NCI-H1694 (cell line): Measurements from ENCODE around the gene KIF21B.
A peak's percentile ranks its signal among the peaks of the same experiment; 100 is the strongest.

Experiments used
- DNase-seq: peaks from one replicate; lab custom pipeline; 2025; lab: John Stamatoyannopoulos, UW

KIF21B gene, protein sequence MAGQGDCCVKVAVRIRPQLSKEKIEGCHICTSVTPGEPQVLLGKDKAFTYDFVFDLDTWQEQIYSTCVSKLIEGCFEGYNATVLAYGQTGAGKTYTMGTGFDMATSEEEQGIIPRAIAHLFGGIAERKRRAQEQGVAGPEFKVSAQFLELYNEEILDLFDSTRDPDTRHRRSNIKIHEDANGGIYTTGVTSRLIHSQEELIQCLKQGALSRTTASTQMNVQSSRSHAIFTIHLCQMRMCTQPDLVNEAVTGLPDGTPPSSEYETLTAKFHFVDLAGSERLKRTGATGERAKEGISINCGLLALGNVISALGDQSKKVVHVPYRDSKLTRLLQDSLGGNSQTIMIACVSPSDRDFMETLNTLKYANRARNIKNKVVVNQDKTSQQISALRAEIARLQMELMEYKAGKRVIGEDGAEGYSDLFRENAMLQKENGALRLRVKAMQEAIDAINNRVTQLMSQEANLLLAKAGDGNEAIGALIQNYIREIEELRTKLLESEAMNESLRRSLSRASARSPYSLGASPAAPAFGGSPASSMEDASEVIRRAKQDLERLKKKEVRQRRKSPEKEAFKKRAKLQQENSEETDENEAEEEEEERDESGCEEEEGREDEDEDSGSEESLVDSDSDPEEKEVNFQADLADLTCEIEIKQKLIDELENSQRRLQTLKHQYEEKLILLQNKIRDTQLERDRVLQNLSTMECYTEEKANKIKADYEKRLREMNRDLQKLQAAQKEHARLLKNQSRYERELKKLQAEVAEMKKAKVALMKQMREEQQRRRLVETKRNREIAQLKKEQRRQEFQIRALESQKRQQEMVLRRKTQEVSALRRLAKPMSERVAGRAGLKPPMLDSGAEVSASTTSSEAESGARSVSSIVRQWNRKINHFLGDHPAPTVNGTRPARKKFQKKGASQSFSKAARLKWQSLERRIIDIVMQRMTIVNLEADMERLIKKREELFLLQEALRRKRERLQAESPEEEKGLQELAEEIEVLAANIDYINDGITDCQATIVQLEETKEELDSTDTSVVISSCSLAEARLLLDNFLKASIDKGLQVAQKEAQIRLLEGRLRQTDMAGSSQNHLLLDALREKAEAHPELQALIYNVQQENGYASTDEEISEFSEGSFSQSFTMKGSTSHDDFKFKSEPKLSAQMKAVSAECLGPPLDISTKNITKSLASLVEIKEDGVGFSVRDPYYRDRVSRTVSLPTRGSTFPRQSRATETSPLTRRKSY (N-terminal part only)

DNA sequence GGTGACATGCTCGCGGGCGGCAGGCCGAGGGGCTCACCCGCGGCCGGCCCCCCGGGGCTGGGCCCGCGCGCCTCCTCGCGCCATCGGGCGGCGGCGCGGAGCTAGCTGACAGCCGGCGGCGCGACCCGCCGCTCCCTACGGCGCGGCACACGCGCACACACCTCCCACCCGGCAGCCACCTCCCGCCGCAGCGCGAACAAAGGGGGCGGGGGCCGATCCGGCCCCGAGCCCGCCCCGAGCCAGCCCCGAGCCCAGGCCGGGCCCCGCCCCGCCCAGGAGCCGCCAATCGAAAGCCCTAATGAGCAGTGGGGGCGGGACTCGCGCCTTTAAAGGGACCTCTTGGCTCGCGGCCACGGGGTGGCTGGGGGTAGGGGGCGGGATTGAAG is at the start of gene KIF21B:
KIF21B (minus strand) TSS at position 198 of the 386 bp plus-strand sequence. CDS start 331 bp downstream, outside the sequence.
- peak; percentile 42 for DNase-seq

DNA sequence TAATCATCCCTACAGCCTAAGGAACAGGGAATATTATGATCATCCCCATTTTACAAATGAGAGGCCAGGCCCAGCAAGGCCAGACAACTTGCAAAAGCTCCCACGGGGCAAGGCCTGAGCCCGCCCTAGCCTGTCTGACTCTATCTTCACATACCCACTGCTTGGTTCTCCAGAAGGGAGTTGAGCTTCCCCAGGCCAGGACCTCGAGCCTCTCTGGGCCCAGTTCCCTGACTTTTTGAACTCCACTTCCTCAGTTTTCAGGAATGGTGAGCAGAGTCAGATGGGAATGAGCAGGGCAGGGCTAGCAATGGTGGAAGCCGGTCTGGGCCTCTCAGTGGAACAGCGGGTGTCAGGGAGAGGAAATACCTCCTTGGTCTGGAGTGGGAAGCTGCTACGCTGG is 49.4 kb upstream of the KIF21B start:
- no peak for DNase-seq

GRCh38 chr1:201072149-201072548 is 48.6 kb upstream of the KIF21B start:
- no peak for DNase-seq

DNA sequence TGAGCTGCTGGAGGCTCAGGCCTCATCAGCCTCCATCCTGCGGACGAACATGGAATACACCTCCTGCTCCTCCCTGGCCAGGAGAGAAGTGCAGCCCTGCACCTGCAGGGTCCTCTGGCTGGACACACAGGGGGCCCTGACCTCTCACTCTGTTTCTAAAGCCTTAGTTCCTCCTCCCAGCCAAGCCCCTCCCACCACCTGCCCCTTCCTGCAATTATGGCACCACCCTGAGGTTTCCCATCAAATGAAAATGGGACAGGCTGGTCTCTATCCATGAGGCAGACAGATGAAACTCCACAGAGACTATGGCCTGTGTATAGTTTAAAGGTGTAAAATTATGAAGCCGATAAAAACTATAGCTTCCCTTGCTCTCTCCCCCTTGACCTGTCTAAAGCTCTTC is 46.1 kb upstream of the KIF21B start:
- no peak for DNase-seq

GRCh38 chr1:201068976-201069375 is 45.5 kb upstream of the KIF21B start:
- no peak for DNase-seq

- no peak for DNase-seq
These were observed 43.5 kb upstream of the KIF21B start for GRCh38 chr1:201066986-201067385.

DNA sequence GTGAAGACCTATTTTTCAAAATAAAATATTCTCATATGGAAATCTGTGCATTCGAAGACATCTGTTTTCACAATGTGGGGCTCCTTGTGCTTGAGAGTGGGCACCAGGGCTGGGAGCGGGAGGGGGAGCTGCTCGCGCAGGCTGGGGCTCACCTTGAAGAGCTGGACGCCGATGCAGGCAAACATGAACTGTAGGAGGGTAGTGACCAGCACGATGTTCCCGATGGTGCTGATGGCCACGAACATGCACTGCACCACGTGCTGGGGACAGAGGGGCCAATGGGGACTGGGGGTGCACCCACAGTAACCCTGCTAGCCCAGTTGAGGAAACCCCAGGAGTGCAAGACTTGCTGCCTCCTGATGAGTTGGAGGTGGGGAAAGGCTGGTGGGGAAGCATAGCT is 42.2 kb upstream of the KIF21B start:
- no peak for DNase-seq

GRCh38 chr1:201064806-201065205 is 41.3 kb upstream of the KIF21B start:
- DNase-seq = no peak

DNA sequence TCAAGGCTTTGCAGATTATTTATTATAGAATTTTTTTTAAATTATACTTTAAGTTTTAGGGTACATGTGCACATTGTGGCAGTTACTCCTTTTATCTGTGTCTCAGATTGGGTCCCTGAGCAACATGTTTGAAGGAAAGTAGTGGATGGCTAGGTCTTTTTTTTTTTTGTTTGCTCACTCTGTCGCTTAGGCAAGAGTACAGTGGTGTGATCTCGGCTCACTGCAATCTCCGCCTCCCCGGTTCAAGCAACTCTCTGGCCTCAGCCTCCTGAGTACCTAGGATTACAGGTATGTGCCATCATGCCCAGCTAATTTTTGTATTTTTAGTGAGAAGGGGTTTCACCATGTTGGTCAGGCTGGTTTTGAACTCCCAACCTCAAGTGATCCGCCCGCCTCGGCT is 39.6 kb upstream of the KIF21B start:
- DNase-seq = no peak

- DNase-seq = no peak
These were observed 39.1 kb upstream of the KIF21B start for GRCh38 chr1:201062511-201063091.

DNA sequence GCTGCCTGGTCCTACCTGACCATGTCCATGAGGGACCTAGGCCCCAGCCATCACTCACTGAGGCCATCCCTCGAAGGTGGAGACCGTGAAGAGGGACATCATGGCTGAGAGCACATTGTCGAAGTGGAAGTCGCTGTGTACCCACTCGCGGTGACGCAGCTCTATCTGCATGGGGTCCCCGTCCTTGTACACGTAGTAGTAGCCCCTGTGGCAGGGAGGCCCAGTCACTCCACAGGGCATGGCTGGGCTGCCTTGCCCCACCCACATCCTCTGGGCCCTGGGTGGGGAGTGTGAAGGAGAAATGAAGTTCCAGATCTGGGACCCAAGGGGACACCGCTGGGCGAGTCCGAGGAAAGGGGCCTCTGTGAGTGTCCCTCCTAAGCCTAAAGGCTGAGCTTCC is 38.4 kb upstream of the KIF21B start:
- no peak for DNase-seq

DNA sequence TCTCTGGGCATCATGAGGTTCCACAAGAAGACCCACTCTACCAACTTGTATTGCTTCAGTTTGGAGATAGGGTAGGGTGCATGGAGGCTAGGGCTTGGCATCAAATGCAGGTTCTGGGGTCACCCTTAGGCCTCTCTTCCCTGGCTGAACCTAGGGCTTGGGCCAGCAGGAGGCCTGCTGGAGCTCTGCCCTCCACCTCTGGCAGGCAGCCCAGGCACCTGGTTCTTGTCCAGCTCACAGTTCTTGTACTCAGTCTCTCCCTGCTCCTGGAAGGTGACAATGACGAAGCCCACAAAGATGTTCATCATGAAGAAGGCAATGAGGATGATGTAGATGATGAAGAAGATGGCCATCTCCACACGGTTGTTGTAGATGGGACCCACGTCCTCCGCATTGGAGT is 37.5 kb upstream of the KIF21B start:
- no peak for DNase-seq

GRCh38 chr1:201060586-201060985 is 37.1 kb upstream of the KIF21B start:
- no peak for DNase-seq

GRCh38 chr1:201059871-201060555 is 36.5 kb upstream of the KIF21B start:
- DNase-seq = no peak

DNA sequence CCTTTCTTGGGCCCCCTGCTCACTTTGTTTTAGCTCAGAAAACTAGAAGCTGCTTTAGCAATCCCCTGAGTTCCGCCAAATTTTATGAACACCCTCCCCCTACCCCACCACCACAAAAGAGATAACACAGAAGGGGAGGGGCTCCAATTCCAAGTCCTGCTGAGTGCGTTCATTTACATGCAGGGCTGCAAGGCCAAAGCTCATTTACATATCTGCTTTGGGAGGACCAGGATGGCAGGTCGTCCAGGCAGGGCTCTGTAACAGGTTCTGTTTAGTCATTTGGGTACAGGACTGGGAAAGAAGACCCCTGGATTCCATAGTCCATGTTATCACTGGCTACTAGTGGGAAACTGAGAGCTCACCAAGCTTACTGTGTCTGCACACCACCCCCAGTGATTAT is 35.9 kb upstream of the KIF21B start:
- no peak for DNase-seq

DNA sequence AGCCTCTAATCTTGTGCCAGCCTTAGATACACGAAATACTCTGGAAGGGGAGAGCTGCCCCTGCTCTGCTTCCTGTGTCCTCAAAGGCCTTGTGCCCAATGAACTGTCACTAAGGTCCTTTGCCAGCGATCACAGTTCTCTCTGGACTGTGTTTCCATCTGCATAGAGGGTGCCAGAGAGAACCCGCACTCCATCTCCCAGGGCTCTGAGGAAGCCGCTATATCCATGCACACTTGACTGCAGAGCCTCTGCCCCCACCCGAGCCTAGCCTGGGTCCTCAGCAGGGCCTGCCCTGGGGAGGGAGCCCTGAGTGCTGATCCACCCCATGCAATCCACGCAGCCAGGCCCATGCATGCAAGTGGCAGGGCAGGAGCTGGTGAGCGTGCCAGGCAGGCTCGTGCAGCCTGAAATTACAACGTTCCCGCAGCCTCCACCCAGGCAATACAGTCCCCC is 30.6 kb upstream of the KIF21B start:
- no peak for DNase-seq

DNA sequence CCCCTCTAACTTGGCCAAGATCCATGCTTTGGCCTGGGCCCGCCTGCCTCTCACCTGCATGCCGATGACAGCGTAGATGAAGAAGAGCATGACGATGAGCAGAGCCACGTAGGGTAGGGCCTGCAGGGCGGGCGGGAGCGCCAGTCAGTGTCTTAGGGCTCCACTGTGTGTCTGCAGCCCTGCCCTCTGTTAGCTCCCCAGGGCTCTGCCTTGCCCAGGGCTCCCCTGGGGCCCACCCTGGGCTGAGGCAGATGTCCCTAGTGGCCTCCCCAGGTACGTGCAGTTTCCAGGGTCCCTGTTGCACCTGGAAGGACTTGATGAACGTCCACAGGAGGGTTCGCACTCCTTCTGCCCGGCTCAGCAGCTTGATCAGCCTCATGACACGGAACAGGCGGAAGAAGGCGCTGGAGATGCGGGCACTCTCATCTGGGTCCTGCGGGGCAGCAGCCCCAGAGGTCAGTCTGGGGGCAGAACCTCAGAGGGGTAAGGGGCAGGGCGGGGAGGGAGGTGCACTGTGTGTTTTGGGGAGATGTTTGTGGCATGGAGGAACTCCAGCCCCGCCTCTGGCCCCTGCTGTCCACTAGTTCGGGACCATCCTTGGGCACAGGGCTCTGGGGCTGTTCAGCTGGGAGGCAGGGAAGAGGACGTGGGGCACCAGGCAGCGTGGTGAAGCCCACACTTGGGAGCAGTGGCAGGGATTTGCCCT is 29.8 kb upstream of the KIF21B start:
- no peak for DNase-seq

DNA sequence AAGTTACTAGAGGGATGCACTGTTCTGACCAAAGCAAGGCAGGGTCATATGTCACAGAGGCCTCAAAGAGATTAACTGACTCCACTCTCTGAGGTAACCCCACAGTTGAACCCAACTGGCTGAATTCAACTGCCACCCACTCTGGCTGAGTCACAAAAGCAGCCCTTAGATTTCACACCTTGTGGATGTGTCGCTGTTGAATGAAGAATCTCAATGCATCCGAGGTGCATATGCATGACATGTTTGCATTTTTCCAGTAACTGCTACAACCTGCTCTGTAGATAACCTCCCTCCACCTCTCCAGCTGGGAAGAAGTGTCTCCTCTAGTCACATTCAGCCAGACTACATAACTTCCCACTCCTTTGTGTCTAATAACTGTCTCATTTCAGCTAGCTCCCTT is 27.9 kb upstream of the KIF21B start:
- DNase-seq = no peak

- DNase-seq = no peak
These were observed 27.2 kb upstream of the KIF21B start for GRCh38 chr1:201050515-201051277.

DNA sequence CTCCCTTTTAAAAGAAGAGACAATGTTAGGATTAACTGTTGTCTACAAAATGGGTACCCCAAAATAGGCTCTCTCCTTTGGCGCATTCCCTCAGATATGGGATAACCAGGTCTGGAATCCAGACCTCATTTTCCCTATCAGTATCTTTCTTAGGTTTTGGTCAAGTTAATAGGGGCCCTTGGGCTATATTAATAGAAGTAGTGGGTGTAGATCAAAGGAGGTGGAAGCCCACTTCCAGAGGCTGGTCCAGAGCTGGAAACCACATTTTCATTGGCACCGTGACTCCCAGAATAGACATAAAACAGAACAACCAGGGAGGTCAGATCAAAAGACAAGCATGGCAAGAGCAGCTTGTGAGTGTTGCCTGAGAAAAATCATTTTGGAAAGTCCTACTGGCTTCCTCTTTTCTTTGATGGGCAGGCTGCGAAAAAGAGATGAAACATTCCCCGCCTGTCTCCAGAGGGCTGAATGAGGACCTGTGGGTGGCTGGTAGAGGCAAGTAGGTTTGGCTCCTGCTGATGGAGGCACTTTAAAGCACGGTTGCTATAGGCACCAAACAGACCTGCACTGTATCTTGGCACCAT is 25.8 kb upstream of the KIF21B start:
- no peak for DNase-seq
